Panc1 (cell line): Measurements from ENCODE around the gene THRB. TPM values are rescaled to one million over a fixed set of nuclear protein-coding genes. Genes with fewer than 3 reads are reported as not detected.

Experiments
- ATAC-seq: fragments of 200-7000 bp; cut with Tn5 transposase; 2 replicates; pipeline ENCODE4 v1.9.1; 2020; ENCODE audit warnings: mild to moderate bottlenecking, moderate library complexity
- BruUV-seq: library from RNA; stranded (reverse); fragments of 400-500 nt; replicated peaks from 2 replicates; lab custom pipeline; 2021; lab: Mats Ljungman, UMichigan
- CTCF ChIA-PET: fragments of 300-600 bp; sonication (Branson Sonifier 250); formaldehyde crosslinking; loops from one replicate; lab custom pipeline; 2022; ENCODE audit warnings: antibody characterized with exemption; lab: Charles Lee
- POLR2A ChIA-PET: fragments of 300-600 bp; sonication (Branson Sonifier 250); formaldehyde crosslinking; loops from one replicate; lab custom pipeline; 2022; ENCODE audit warnings: antibody characterized with exemption; lab: Charles Lee
- DNase-seq: peaks from one replicate; pipeline ENCODE4 v3.0.0-alpha.2; 2010; ENCODE audit warnings: low read depth, low spot score
- H3K27ac ChIP-seq: 2 replicates; pipeline ENCODE4 v1.5.1; 2011; ENCODE audit warnings: mild to moderate bottlenecking, low read length, inconsistent platforms
- H3K27me3 ChIP-seq: fragments of 200-500 bp; sonication (Bioruptor generic); 2 replicates; pipeline ENCODE4 v1.6.0; 2014; ENCODE audit warnings: low read length, inconsistent platforms; ENCODE audit not compliant: control insufficient read depth, insufficient read depth
- H3K36me3 ChIP-seq: fragments of 200-500 bp; sonication (Bioruptor generic); 2 replicates; pipeline ENCODE4 v1.5.1; 2014; ENCODE audit warnings: inconsistent platforms, mild to moderate bottlenecking, low read length, moderate library complexity; ENCODE audit not compliant: control insufficient read depth, insufficient read depth
- H3K4me1 ChIP-seq: 2 replicates; pipeline ENCODE4 v1.5.1; 2011; ENCODE audit warnings: inconsistent platforms, mild to moderate bottlenecking, low read length, moderate library complexity; ENCODE audit not compliant: control insufficient read depth, insufficient read depth
- H3K4me3 ChIP-seq, 2 experiments: 2 replicates each; pipeline ENCODE4 v1.5.1; 2011 to 2012; ENCODE audit warnings: low read depth in 2 of 2, low read length in 2 of 2, mild to moderate bottlenecking in 2 of 2, inconsistent platforms in 1 of 2, moderate library complexity in 1 of 2
- H3K9me3 ChIP-seq: fragments of 200-500 bp; sonication (Bioruptor generic); 2 replicates; pipeline ENCODE4 v1.5.1; 2014; ENCODE audit warnings: low read depth, mild to moderate bottlenecking, inconsistent platforms, low read length, moderate library complexity; ENCODE audit not compliant: control insufficient read depth, insufficient read depth
- POLR2AphosphoS5 ChIP-seq: IDR thresholded peaks from 2 replicates; pipeline ENCODE4 v1.6.1; 2012; ENCODE audit warnings: mild to moderate bottlenecking, low read depth, low read length, moderate library complexity
- SIN3A ChIP-seq: IDR thresholded peaks from 2 replicates; pipeline ENCODE4 v1.6.1; 2012; ENCODE audit warnings: low read depth, mild to moderate bottlenecking, low read length, moderate library complexity, borderline replicate concordance; ENCODE audit not compliant: insufficient read depth
- TCF7L2 ChIP-seq: IDR thresholded peaks from 2 replicates; pipeline ENCODE4 v1.6.1; 2011; ENCODE audit warnings: mild to moderate bottlenecking, low read depth, low read length, inconsistent platforms
- in situ Hi-C: cut with HindIII; loops from 2 replicates; pipeline ENCODE4 v1.10.0; 2016; ENCODE audit warnings: low sequenced_read_pairs, low pct_unique_long_range_greater_than_20kb
- intact Hi-C: fragments of 100-400 bp; cut with micrococcal nuclease; formaldehyde crosslinking; loops from one replicate; pipeline ENCODE4 v1.10.0; 2022; ENCODE audit not compliant: unreplicated experiment
- total RNA-seq: library from RNA; stranded (reverse); gene quantifications from one replicate; pipeline ENCODE4 v1.2.1, GENCODE V29; 2021; ENCODE audit not compliant: unreplicated experiment
- TF ChIP-seq, protein P1 (sequence below): fragments of 450-650 bp; IDR thresholded peaks from 2 replicates; pipeline ENCODE4 v1.5.1; 2017; ENCODE audit warnings: mild to moderate bottlenecking
- TF ChIP-seq, protein P2 (sequence below), 2 experiments: IDR thresholded peaks; 2 replicates each; pipeline ENCODE4 v1.6.1; 2011 to 2012; ENCODE audit warnings: low read depth in 2 of 2, control low read depth in 1 of 2, low read length in 1 of 2, mild to moderate bottlenecking in 1 of 2, moderate library complexity in 1 of 2; ENCODE audit not compliant: insufficient read depth in 1 of 2

THRB gene
- total RNA-seq, 1 experiment from 2014 or later, result 3.9 TPM

DNA sequence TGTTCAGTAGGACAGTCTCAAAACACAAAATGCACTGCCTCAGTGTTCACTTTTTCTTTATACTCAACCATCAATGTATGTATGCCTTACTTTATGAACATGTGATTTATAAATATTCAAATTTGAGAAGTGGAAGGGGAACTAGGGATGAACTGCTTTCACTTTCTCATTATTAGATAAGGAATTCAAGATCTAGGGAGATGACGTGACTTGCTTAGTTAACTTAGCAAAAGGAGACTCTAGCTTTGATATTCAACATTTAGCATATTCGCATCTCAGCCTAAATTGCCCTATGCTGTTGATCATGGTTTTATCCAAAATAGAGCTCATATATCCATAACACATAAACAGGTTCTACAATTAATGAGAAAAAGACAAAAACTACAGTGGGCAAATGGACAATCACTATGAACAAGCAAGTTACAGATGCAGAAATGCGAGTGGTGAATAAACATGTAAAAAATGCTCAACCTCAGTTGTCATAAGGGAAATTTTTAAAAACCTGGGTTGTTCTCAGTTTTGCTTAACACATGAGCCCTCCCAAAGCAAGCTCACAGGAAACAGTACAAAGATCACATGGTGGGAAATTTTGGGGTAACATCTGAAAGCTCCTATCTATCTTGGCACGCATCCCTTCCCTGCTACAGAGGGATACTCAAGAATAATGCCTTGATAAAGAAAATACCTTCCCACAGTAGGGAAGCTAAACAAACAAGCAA lies 269.8 kb downstream of the THRB start:
- Histone ChIP-seq H3K27ac (no peak overlapping the region), H3K4me1 (no peaks in the 10 kb centered on the region), H3K9me3 (no peaks in the 10 kb centered on the region), H3K4me3 (no peak overlapping the region), H3K27me3 (no peaks in the 10 kb centered on the region), H3K36me3 (no peaks in the 10 kb centered on the region)
- no peak for TF ChIP-seq TCF7L2
- no peak for TF ChIP-seq POLR2AphosphoS5
- no peak for DNase-seq
- no peak for ATAC-seq
- POLR2A ChIA-PET, result no interaction called here
- BruUV-seq, result no TSS peak
- intact Hi-C loops, result no loop called here
- in situ Hi-C loops, result no loop called here
- CTCF ChIA-PET, result no interaction called here

DNA sequence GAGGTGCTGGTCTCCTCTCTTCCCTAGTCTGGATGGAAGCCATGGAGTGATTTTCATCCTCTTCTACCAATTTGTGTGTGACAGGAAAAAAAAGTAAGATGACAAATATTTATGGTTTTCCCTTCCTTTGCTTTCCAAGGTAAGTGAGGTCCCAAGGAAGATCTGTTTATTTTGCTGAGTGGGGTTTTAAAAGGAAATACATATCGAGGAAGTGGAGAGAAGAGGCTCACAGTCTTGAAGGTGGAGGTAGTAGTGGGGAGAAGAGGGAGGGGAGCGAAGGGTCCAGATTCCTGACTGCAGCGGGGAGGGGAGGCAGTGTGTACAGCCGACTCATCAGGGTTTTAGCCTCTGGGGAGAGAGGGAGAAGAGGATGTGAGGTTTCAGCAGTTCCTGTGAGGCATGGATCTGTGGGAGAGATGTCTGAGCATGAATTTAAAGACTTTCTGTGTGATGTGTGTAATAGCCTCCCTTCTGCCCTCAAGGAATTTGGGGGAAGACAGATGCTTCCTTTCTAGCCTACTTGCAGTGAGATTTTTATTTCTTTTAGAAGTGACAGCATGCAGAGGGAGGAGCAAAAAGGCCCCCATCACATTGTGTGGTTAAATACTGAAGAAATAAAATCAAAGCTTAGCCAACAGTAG lies 272.4 kb downstream of the THRB start:
- CTCF ChIA-PET, result no interaction called here
- POLR2A ChIA-PET, result no interaction called here
- H3K4me3 ChIP-seq, result no peak overlapping the region
- no peak for ATAC-seq
- no peak for TF ChIP-seq SIN3A
- TF ChIP-seq, protein P1, sequence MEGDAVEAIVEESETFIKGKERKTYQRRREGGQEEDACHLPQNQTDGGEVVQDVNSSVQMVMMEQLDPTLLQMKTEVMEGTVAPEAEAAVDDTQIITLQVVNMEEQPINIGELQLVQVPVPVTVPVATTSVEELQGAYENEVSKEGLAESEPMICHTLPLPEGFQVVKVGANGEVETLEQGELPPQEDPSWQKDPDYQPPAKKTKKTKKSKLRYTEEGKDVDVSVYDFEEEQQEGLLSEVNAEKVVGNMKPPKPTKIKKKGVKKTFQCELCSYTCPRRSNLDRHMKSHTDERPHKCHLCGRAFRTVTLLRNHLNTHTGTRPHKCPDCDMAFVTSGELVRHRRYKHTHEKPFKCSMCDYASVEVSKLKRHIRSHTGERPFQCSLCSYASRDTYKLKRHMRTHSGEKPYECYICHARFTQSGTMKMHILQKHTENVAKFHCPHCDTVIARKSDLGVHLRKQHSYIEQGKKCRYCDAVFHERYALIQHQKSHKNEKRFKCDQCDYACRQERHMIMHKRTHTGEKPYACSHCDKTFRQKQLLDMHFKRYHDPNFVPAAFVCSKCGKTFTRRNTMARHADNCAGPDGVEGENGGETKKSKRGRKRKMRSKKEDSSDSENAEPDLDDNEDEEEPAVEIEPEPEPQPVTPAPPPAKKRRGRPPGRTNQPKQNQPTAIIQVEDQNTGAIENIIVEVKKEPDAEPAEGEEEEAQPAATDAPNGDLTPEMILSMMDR, result no peak
- TF ChIP-seq, protein P2, sequence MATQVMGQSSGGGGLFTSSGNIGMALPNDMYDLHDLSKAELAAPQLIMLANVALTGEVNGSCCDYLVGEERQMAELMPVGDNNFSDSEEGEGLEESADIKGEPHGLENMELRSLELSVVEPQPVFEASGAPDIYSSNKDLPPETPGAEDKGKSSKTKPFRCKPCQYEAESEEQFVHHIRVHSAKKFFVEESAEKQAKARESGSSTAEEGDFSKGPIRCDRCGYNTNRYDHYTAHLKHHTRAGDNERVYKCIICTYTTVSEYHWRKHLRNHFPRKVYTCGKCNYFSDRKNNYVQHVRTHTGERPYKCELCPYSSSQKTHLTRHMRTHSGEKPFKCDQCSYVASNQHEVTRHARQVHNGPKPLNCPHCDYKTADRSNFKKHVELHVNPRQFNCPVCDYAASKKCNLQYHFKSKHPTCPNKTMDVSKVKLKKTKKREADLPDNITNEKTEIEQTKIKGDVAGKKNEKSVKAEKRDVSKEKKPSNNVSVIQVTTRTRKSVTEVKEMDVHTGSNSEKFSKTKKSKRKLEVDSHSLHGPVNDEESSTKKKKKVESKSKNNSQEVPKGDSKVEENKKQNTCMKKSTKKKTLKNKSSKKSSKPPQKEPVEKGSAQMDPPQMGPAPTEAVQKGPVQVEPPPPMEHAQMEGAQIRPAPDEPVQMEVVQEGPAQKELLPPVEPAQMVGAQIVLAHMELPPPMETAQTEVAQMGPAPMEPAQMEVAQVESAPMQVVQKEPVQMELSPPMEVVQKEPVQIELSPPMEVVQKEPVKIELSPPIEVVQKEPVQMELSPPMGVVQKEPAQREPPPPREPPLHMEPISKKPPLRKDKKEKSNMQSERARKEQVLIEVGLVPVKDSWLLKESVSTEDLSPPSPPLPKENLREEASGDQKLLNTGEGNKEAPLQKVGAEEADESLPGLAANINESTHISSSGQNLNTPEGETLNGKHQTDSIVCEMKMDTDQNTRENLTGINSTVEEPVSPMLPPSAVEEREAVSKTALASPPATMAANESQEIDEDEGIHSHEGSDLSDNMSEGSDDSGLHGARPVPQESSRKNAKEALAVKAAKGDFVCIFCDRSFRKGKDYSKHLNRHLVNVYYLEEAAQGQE (IDR thresholded peaks at IDR 0.05; ENCODE audit: insufficient read depth in 1 of 2, low read depth in 2 of 2, low read length in 1 of 2), result no peak
- TF ChIP-seq TCF7L2, result no peak
- TF ChIP-seq POLR2AphosphoS5, result no peak
- BruUV-seq, result no TSS peak
- no peaks in the 10 kb centered on the region for H3K9me3 ChIP-seq
- no peaks in the 10 kb centered on the region for H3K36me3 ChIP-seq
- in situ Hi-C loops (no loop called here), intact Hi-C loops (no loop called here)
- no peak for DNase-seq
- no peaks in the 10 kb centered on the region for H3K4me1 ChIP-seq
- no peak overlapping the region for H3K27ac ChIP-seq
- no peaks in the 10 kb centered on the region for H3K27me3 ChIP-seq
